NB4 (cell line): ENCODE measurements around the gene MROH2A.

Experiments used
- DNase-seq: peaks from one replicate; pipeline ENCODE4 v3.0.0; 2010; ENCODE audit warnings: low read depth
- H3K4me3 ChIP-seq: one replicate; pipeline ENCODE4 v1.5.1; 2011; ENCODE audit warnings: mild to moderate bottlenecking, low read depth, low read length, moderate library complexity
- MYC ChIP-seq: IDR thresholded peaks from 2 replicates; pipeline ENCODE4 v1.6.1; 2011; ENCODE audit warnings: low read depth, low read length
- POLR2A ChIP-seq: IDR thresholded peaks from 2 replicates; pipeline ENCODE4 v1.6.1; 2011; ENCODE audit warnings: mild to moderate bottlenecking; ENCODE audit not compliant: insufficient read length; ENCODE audit errors: extremely low read depth
- TF ChIP-seq, protein P1 (sequence below): IDR thresholded peaks from 2 replicates; pipeline ENCODE4 v1.6.1; 2011; ENCODE audit warnings: low read depth, low read length
- TF ChIP-seq, protein P2 (sequence below): IDR thresholded peaks from one replicate; pipeline ENCODE4 v1.5.1; 2012; ENCODE audit warnings: low read depth, low read length

Gene MROH2A

GRCh38 chr2:233841183-233841582 lies 63.1 kb downstream of the MROH2A start:
- DNase-seq, result no peak
- TF ChIP-seq, protein P1, sequence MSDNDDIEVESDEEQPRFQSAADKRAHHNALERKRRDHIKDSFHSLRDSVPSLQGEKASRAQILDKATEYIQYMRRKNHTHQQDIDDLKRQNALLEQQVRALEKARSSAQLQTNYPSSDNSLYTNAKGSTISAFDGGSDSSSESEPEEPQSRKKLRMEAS, result no peak
- no peak for TF ChIP-seq MYC
- no peak for TF ChIP-seq POLR2A
- TF ChIP-seq, protein P2, sequence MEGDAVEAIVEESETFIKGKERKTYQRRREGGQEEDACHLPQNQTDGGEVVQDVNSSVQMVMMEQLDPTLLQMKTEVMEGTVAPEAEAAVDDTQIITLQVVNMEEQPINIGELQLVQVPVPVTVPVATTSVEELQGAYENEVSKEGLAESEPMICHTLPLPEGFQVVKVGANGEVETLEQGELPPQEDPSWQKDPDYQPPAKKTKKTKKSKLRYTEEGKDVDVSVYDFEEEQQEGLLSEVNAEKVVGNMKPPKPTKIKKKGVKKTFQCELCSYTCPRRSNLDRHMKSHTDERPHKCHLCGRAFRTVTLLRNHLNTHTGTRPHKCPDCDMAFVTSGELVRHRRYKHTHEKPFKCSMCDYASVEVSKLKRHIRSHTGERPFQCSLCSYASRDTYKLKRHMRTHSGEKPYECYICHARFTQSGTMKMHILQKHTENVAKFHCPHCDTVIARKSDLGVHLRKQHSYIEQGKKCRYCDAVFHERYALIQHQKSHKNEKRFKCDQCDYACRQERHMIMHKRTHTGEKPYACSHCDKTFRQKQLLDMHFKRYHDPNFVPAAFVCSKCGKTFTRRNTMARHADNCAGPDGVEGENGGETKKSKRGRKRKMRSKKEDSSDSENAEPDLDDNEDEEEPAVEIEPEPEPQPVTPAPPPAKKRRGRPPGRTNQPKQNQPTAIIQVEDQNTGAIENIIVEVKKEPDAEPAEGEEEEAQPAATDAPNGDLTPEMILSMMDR, result no peak
- no peak overlapping the region for H3K4me3 ChIP-seq

DNA sequence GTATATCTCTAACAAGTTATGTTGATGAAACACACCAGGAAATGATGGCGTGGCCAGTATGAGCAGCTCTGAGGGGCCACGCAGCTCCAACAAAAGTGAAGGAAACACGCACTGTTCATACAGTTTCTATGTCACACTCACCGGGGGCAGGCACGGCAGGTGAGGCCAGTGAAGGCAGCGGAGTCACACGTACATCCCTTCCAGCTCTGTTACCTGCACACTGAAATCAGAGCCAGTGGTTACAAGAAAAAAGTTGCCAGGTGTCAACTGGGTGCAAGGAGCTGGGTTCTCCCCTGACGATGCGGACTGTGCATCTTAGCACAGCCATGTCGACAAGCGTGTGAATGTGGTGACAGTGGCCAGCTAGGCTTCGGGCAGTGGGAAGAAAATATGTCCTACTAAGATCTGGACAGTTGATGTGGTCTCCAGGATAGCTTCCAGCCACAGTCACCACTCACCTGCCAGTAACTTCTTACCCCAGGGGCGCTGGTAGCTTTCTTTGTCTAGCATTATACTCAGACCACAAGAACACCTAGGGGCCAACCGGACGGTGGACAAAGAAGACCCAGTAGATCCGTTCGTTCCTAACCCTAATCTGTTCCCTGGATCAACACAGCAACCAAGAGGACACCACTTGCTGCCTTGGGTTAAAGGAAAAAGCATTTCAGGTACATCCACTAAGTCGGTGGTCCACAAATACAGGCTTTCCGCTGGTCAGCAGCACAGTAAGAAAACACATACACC lies 66.1 kb downstream of the MROH2A start:
- DNase-seq, result no peak
- H3K4me3 ChIP-seq, result no peak overlapping the region
- TF ChIP-seq, protein P2, result no peak
- TF ChIP-seq, protein P1, result no peak
- no peak for TF ChIP-seq POLR2A

GRCh38 chr2:233844836-233845235 lies 66.7 kb downstream of the MROH2A start:
- TF ChIP-seq, protein P1, result no peak
- TF ChIP-seq MYC, result no peak
- TF ChIP-seq POLR2A, result no peak
- TF ChIP-seq, protein P2, result no peak
- H3K4me3 ChIP-seq, result no peak overlapping the region
- DNase-seq, result no peak

GRCh38 chr2:233845301-233846060 lies 67.4 kb downstream of the MROH2A start:
- TF ChIP-seq MYC (no peak), POLR2A (no peak)
- TF ChIP-seq, protein P1, result no peak
- TF ChIP-seq, protein P2, result no peak
- DNase-seq, result no peak
- H3K4me3 ChIP-seq, result no peak overlapping the region

DNA sequence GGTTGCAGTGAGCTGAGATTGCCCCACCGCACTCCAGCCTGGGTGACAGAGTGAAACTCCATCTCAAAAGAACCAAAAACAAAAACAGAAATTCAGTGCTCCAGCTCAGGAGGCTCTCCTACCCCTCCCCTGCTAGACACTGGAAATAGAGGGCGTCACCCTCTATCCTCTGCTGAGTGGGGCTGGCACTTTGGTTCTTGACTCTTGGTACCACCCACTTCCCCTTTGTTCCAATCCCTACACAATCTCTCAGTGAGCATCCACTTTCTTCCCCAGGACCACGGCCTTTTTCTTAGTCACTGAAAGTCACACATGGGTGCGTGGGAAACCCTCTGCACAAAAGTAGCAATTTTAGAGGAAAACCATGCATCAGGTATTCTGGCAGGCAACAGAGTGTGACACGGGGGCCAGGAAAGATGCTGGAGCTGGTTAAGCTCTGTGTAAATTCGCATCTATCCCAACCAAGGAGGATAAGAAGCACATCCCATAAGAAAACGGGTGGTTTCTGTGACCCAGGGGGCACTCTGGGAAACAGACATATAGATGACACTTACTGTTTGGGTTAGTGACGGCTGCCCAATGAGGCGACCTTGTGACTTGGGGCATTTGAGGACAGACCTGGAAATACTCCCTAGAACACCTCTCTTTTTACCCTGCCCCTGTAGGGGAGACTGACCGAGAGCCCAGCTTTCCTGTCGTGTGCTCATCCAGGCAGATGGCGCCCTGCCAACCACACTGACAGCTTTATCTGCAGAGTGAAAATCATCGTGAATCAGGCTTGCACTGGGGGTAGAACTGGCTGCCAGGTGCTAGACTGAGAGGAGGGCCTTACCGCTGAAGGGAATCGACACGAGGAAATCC lies 68.5 kb downstream of the MROH2A start:
- DNase-seq, result peak; percentile 4
- no peak overlapping the region for H3K4me3 ChIP-seq
- TF ChIP-seq, protein P2, result no peak
- TF ChIP-seq, protein P1, result no peak
- TF ChIP-seq POLR2A (no peak), MYC (no peak)
